Stimulated activated CD8-positive, alpha-beta memory T cell treated with anti-CD3 and anti-CD28 coated beads, Interleukin-12 subunit alpha, Interleukin-12 subunit beta, amount 100 ng/mL, for 1 hour (primary cell): ENCODE data around the gene LAMA4.

Experiments used
- DNase-seq: peaks from one replicate; pipeline ENCODE4 v3.0.0-alpha.2; 2020; ENCODE audit warnings: low read depth

LAMA4 gene

GRCh38 chr6:112272799-112273198 lies 18.4 kb upstream of the LAMA4 start:
- DNase-seq: no peak

GRCh38 chr6:112270756-112271155 lies 16.4 kb upstream of the LAMA4 start:
- DNase-seq: no peak

- no peak for DNase-seq
Observed at GRCh38 chr6:112269979-112270566, 15.7 kb upstream of the LAMA4 start.

- no peak for DNase-seq
Observed at GRCh38 chr6:112269114-112269513, 14.7 kb upstream of the LAMA4 start.

- DNase-seq: no peak
Observed at GRCh38 chr6:112268654-112269053, 14.3 kb upstream of the LAMA4 start.

GRCh38 chr6:112268019-112268418 lies 13.7 kb upstream of the LAMA4 start:
- DNase-seq: no peak

GRCh38 chr6:112266331-112266730 lies 12.0 kb upstream of the LAMA4 start:
- no peak for DNase-seq

- no peak for DNase-seq
Observed at GRCh38 chr6:112259337-112259675, 4.9 kb upstream of the LAMA4 start.

GRCh38 chr6:112258642-112259336 lies 4.4 kb upstream of the LAMA4 start:
- no peak for DNase-seq

GRCh38 chr6:112257178-112257855 lies 3.0 kb upstream of the LAMA4 start:
- no peak for DNase-seq

GRCh38 chr6:112254921-112255320 lies 554 bp upstream of the LAMA4 start:
- DNase-seq: no peak

GRCh38 chr6:112253498-112253840 lies 898 bp downstream of the LAMA4 start:
- DNase-seq: no peak

- DNase-seq: no peak
Observed at GRCh38 chr6:112252571-112253497, 1.5 kb downstream of the LAMA4 start.

GRCh38 chr6:112251171-112251875 lies 3.0 kb downstream of the LAMA4 start:
- no peak for DNase-seq

- no peak for DNase-seq
Observed at GRCh38 chr6:112249489-112249888, 4.9 kb downstream of the LAMA4 start.

- DNase-seq: no peak
Observed at GRCh38 chr6:112247275-112247674, 7.1 kb downstream of the LAMA4 start.

GRCh38 chr6:112245511-112246203 lies 8.7 kb downstream of the LAMA4 start:
- no peak for DNase-seq

- DNase-seq: no peak
Observed at GRCh38 chr6:112243861-112244827, 10.2 kb downstream of the LAMA4 start.

- DNase-seq: no peak
Observed at GRCh38 chr6:112241820-112242429, 12.4 kb downstream of the LAMA4 start.

- no peak for DNase-seq
Observed at GRCh38 chr6:112237595-112237994, 16.8 kb downstream of the LAMA4 start.
